DND-41 (cell line): ENCODE data around the gene CARS1.

Experiments used
- ATAC-seq: fragments of 200-7000 bp; cut with Tn5 transposase; 3 replicates; pipeline ENCODE4 v1.9.1; 2021; ENCODE audit warnings: low read depth; ENCODE audit not compliant: insufficient read depth
- DNase-seq: peaks from one replicate; pipeline ENCODE4 v3.0.0-alpha.2; 2020
- H2AFZ ChIP-seq: 2 replicates; pipeline ENCODE4 v1.6.0; 2012; ENCODE audit warnings: low read depth, low read length
- H3K27ac ChIP-seq: 2 replicates; pipeline ENCODE4 v1.5.1; 2012; ENCODE audit warnings: low read length, inconsistent platforms
- H3K27me3 ChIP-seq: fragments of 200-600 bp; sonication (generic); 2 replicates; pipeline ENCODE4 v1.6.0; 2012; ENCODE audit warnings: low read length, mild to moderate bottlenecking, inconsistent platforms; ENCODE audit not compliant: insufficient read depth, poor library complexity
- H3K36me3 ChIP-seq: 2 replicates; pipeline ENCODE4 v1.5.1; 2012; ENCODE audit warnings: low read length, inconsistent platforms; ENCODE audit not compliant: insufficient read depth
- H3K4me1 ChIP-seq: 2 replicates; pipeline ENCODE4 v1.5.1; 2012; ENCODE audit warnings: mild to moderate bottlenecking, low read length; ENCODE audit not compliant: insufficient read depth
- H3K4me2 ChIP-seq: 2 replicates; pipeline ENCODE4 v1.6.0; 2012; ENCODE audit warnings: mild to moderate bottlenecking, moderate library complexity, low read length, inconsistent platforms; ENCODE audit not compliant: insufficient read depth
- H3K4me3 ChIP-seq, 2 experiments: fragments of 200-600 bp in 1 of 2; shearing (Covaris generic) in 1 of 2; 2 replicates each; pipeline ENCODE4 v1.5.1; 2012 to 2016; ENCODE audit warnings: inconsistent platforms in 2 of 2, low read length in 2 of 2, mild to moderate bottlenecking in 2 of 2, low read depth in 1 of 2, moderate library complexity in 1 of 2
- H3K79me2 ChIP-seq: 2 replicates; pipeline ENCODE4 v1.6.0; 2012; ENCODE audit warnings: low read length, inconsistent platforms; ENCODE audit not compliant: insufficient read depth
- H3K9ac ChIP-seq: 2 replicates; pipeline ENCODE4 v1.6.0; 2012; ENCODE audit warnings: low read depth, mild to moderate bottlenecking, inconsistent platforms, low read length, moderate library complexity
- H3K9me3 ChIP-seq: 2 replicates; pipeline ENCODE4 v1.5.1; 2012; ENCODE audit warnings: low read length, moderate library complexity, mild to moderate bottlenecking, inconsistent platforms; ENCODE audit not compliant: insufficient read depth, severe bottlenecking
- H4K20me1 ChIP-seq: 2 replicates; pipeline ENCODE4 v1.6.0; 2012; ENCODE audit warnings: low read length; ENCODE audit not compliant: insufficient read depth
- CTCF ChIP-seq: IDR thresholded peaks from 2 replicates; pipeline ENCODE4 v1.5.1; 2012; ENCODE audit warnings: borderline replicate concordance, low read length, moderate library complexity, mild to moderate bottlenecking; ENCODE audit not compliant: poor library complexity, severe bottlenecking; ENCODE audit errors: extremely low read depth
- EZH2 ChIP-seq: IDR thresholded peaks from 3 replicates; pipeline ENCODE4 v1.6.1; 2012; ENCODE audit warnings: borderline replicate concordance, low read depth, mild to moderate bottlenecking, moderate library complexity, low read length, inconsistent platforms; ENCODE audit not compliant: severe bottlenecking

The CARS1 gene

GRCh38 chr11:3104051-3104714 is 47.0 kb upstream of the CARS1 start:
- peaks cover 76% of the 10 kb centered on the region for H3K36me3 ChIP-seq
- peak; percentile 14; the same call in 1 of the 3 replicates for ATAC-seq
- H3K27me3 ChIP-seq = no peaks in the 10 kb centered on the region
- no peak for DNase-seq
- H3K79me2 ChIP-seq = no peaks in the 10 kb centered on the region
- H3K4me3 ChIP-seq = no peak overlapping the region
- H3K4me1 ChIP-seq = no peaks in the 10 kb centered on the region
- TF ChIP-seq EZH2 = no peak
- TF ChIP-seq CTCF = no peak
- H3K4me2 ChIP-seq = no peak overlapping the region
- H3K9me3 ChIP-seq = no peaks in the 10 kb centered on the region
- H2AFZ ChIP-seq = no peak overlapping the region
- H4K20me1 ChIP-seq = 0 out of 2 replicates have a peak, but pooled peaks cover 5% of the 10 kb centered on the region
- H3K9ac ChIP-seq = no peak overlapping the region
- no peak overlapping the region for H3K27ac ChIP-seq

GRCh38 chr11:3103076-3103475 is 45.9 kb upstream of the CARS1 start:
- TF ChIP-seq EZH2 (no peak), CTCF (no peak)
- Histone ChIP-seq H2AFZ (no peak overlapping the region), H3K4me2 (no peak overlapping the region), H3K9me3 (no peaks in the 10 kb centered on the region), H4K20me1 (0 out of 2 replicates have a peak, but pooled peaks cover 1% of the 10 kb centered on the region), H3K4me3 (no peak overlapping the region), H3K4me1 (no peaks in the 10 kb centered on the region), H3K79me2 (no peaks in the 10 kb centered on the region), H3K27me3 (no peaks in the 10 kb centered on the region), H3K9ac (no peak overlapping the region), H3K36me3 (peaks cover 74% of the 10 kb centered on the region), H3K27ac (no peak overlapping the region)
- peak; percentile 10; the same call in 2 of the 3 replicates for ATAC-seq
- no peak for DNase-seq

- Histone ChIP-seq H3K27ac (no peak overlapping the region), H2AFZ (no peak overlapping the region), H3K27me3 (no peaks in the 10 kb centered on the region), H3K36me3 (peaks cover 70% of the 10 kb centered on the region), H3K4me3 (no peak overlapping the region), H3K9ac (no peak overlapping the region), H3K4me2 (no peak overlapping the region), H3K79me2 (no peaks in the 10 kb centered on the region), H3K9me3 (no peaks in the 10 kb centered on the region), H3K4me1 (no peaks in the 10 kb centered on the region), H4K20me1 (no peaks in the 10 kb centered on the region)
- TF ChIP-seq EZH2 = no peak
- DNase-seq = no peak
- no peak for ATAC-seq
Measured at GRCh38 chr11:3102641-3102921, 45.4 kb upstream of the CARS1 start.

- Histone ChIP-seq H3K9ac (no peak overlapping the region), H3K27ac (no peak overlapping the region), H3K4me3 (no peak overlapping the region), H3K9me3 (no peaks in the 10 kb centered on the region), H3K36me3 (peaks cover 65% of the 10 kb centered on the region), H2AFZ (no peak overlapping the region), H3K4me2 (no peak overlapping the region), H3K27me3 (no peaks in the 10 kb centered on the region), H3K79me2 (no peaks in the 10 kb centered on the region), H3K4me1 (no peaks in the 10 kb centered on the region), H4K20me1 (no peaks in the 10 kb centered on the region)
- TF ChIP-seq EZH2 = no peak
- no peak for TF ChIP-seq CTCF
- ATAC-seq (peak; percentile 17; the same call in 1 of the 3 replicates), DNase-seq (no peak)
Measured at GRCh38 chr11:3101921-3102640, 44.9 kb upstream of the CARS1 start.
